ENCODE measurements around the gene DHX57. TPM values are rescaled to one million over a fixed set of nuclear protein-coding genes. Genes with fewer than 3 reads are reported as not detected.

DHX57 gene
- total RNA-seq, 1 donor from 2014 or later: 8.1 TPM

DNA sequence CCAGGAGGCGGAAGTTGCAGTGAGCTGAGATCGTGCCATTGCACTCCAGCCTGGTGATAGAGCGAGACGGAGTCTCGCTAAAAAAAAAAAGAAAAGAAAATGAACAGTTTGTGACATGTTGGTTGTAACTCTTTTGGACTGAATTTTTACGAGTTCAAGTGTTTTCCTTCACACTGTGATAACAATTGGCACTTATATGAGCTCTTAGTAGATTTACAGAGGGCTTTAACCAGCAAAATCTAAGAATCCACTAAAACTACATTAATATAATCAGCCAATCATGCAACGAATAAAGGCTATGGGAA lies 99.9 kb downstream of the DHX57 start:
- H3K36me3 ChIP-seq: peaks cover 3% of the 10 kb centered on the region
- no peak for DNase-seq

DNA sequence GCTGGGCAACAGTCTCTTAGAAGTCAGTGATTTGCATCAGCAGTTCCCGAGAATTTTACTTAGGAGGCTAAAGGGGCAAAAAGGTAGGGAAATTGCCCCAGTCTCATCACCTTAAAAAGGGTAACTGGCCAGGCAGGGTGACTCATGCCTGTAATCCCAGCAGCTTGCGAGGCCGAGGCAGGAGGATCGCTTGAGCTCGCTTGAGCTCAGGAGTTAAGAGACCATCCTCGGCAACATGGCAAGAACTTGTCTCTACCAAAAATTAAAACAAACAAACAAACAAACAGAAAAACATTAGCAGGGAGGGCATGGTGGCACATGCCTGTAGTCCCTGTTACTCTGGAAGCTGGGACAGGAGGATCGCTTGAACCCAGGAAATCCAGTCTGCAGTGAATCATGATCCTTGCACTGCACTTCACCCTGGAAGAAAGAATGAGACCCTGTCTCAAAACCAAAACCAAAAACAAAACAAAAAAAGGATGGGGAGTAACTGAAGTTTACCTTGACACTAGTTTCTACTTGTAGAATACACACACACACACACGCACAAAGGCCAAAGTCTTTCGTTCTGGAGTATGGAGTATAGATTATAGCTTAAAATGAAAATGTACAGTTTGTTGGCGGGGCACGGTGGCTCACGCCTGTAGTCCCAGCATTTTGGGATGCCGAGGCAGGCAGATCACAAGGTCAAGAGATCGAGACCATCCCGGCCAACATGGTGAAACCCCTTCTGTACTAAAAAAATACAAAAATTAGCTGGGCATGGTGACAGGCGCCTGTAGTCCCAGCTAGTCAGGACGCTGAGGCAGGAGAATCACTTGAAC lies 100.4 kb downstream of the DHX57 start:
- Histone ChIP-seq H3K36me3 (no peaks in the 10 kb centered on the region), H3K27me3 (ENCODE audit: low read depth) (no peaks in the 10 kb centered on the region), H3K4me3 (no peak overlapping the region), H3K4me1 (peaks cover 17% of the 10 kb centered on the region), H3K27ac (replicated peaks) (no peak overlapping the region), H3K9me3 (replicated peaks) (no peaks in the 10 kb centered on the region)
- intact Hi-C loops (cut with micrococcal nuclease): no loop called here
- no peak for DNase-seq
- TF ChIP-seq, protein P1, sequence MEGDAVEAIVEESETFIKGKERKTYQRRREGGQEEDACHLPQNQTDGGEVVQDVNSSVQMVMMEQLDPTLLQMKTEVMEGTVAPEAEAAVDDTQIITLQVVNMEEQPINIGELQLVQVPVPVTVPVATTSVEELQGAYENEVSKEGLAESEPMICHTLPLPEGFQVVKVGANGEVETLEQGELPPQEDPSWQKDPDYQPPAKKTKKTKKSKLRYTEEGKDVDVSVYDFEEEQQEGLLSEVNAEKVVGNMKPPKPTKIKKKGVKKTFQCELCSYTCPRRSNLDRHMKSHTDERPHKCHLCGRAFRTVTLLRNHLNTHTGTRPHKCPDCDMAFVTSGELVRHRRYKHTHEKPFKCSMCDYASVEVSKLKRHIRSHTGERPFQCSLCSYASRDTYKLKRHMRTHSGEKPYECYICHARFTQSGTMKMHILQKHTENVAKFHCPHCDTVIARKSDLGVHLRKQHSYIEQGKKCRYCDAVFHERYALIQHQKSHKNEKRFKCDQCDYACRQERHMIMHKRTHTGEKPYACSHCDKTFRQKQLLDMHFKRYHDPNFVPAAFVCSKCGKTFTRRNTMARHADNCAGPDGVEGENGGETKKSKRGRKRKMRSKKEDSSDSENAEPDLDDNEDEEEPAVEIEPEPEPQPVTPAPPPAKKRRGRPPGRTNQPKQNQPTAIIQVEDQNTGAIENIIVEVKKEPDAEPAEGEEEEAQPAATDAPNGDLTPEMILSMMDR (IDR thresholded peaks at IDR 0.05; ENCODE audit: borderline replicate concordance): no peak

More for the DNA sequence above, 99.9 kb downstream of the DHX57 start:
- H3K4me1 ChIP-seq: peaks cover 17% of the 10 kb centered on the region
- H3K4me3 ChIP-seq: no peak overlapping the region
- no peaks in the 10 kb centered on the region for H3K9me3 ChIP-seq (replicated peaks)
- intact Hi-C loops (cut with micrococcal nuclease): no loop called here
- H3K27me3 ChIP-seq (ENCODE audit: low read depth): no peaks in the 10 kb centered on the region
- H3K27ac ChIP-seq (replicated peaks): no peak overlapping the region
- TF ChIP-seq, protein P1 (IDR thresholded peaks at IDR 0.05; ENCODE audit: borderline replicate concordance): no peak

DNA sequence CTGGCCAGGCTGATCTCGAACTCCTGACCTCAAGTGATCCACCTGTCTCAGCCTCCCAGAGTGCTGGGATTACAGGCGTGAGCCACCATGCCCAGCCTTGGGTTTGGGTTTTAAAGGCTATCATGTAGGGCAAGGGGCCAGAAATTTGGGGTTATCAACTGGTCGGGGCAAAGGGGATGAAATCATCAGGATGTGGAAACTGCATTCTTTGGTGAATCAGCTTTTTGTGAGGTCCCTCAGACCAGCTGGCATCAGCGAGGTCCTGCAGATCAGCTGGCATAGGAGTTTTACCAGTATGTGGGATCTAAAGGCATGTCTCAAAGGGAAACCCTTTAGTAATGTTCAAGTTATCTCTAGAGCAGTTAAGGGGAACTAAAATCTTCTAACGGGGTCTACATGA lies 104.1 kb downstream of the DHX57 start:
- DNase-seq: no peak
- H3K9me3 ChIP-seq (replicated peaks): no peaks in the 10 kb centered on the region
- TF ChIP-seq, protein P1 (IDR thresholded peaks at IDR 0.05; ENCODE audit: borderline replicate concordance): no peak
- no peaks in the 10 kb centered on the region for H3K27me3 ChIP-seq (ENCODE audit: low read depth)
- no peaks in the 10 kb centered on the region for H3K4me1 ChIP-seq
- intact Hi-C loops (cut with micrococcal nuclease): no loop called here
- H3K4me3 ChIP-seq: no peak overlapping the region
- H3K36me3 ChIP-seq: no peaks in the 10 kb centered on the region
- no peak overlapping the region for H3K27ac ChIP-seq (replicated peaks)

DNA sequence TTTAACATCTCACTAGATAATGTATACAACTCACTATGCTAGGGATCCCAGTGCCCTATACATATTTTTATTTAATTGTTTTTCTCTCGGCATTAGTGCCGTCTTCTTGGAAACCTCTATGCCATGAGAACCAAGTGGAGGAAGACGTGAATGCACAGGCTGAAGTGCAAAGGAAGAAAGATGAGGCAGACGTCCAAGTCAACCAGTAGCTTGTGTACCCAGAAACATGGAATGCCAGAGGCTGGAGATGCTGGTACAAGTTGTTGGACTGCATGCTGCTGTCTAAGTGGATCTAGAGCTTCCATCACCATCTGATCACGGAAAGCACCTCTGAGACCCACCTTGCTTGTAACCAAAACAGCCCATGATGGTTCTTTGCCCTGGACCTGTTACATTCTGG lies 110.2 kb downstream of the DHX57 start:
- intact Hi-C loops (cut with micrococcal nuclease): no loop called here
- no peaks in the 10 kb centered on the region for H3K9me3 ChIP-seq (replicated peaks)
- no peaks in the 10 kb centered on the region for H3K36me3 ChIP-seq
- no peak for DNase-seq
- H3K27ac ChIP-seq (replicated peaks): no peak overlapping the region
- H3K27me3 ChIP-seq (ENCODE audit: low read depth): no peaks in the 10 kb centered on the region
- TF ChIP-seq, protein P1 (IDR thresholded peaks at IDR 0.05; ENCODE audit: borderline replicate concordance): no peak
- H3K4me3 ChIP-seq: no peak overlapping the region
- no peaks in the 10 kb centered on the region for H3K4me1 ChIP-seq

DNA sequence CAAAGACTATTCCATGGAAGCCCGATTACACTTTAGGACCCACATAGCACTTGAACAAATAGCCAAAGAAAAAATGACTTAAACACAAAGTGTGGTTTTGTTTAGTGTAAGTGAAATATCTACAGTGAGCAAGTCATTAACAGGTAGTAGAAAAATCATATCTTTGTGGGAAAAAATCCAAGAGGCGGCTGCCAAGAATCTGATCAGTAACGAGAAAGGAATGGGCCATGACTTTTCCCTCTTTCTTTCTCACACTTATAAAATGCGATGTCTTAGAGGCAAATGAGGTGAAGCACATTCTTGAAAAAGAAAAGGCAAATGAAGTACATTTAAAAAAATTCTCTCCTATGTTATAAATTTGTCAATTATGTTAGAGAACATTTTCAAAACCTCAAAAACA lies 110.6 kb downstream of the DHX57 start:
- H3K36me3 ChIP-seq: no peaks in the 10 kb centered on the region
- no peaks in the 10 kb centered on the region for H3K27me3 ChIP-seq (ENCODE audit: low read depth)
- no peak overlapping the region for H3K27ac ChIP-seq (replicated peaks)
- no peaks in the 10 kb centered on the region for H3K4me1 ChIP-seq
- DNase-seq: no peak
- H3K4me3 ChIP-seq: no peak overlapping the region
- intact Hi-C loops (cut with micrococcal nuclease): no loop called here
- no peaks in the 10 kb centered on the region for H3K9me3 ChIP-seq (replicated peaks)
- TF ChIP-seq, protein P1 (IDR thresholded peaks at IDR 0.05; ENCODE audit: borderline replicate concordance): no peak
